Loucy (cell line): ENCODE data around the gene SPOCK2.

Experiments
- EZH2phosphoT487 ChIP-seq: fragments of 200-600 bp; IDR thresholded peaks from 2 replicates; pipeline ENCODE4 v1.6.1; 2018; ENCODE audit warnings: antibody characterized with exemption, mild to moderate bottlenecking, moderate library complexity, borderline replicate concordance
- TF ChIP-seq, protein P1 (sequence below): fragments of 200-600 bp; sonication (generic); conservative IDR thresholded peaks from 2 replicates; pipeline ENCODE4 v1.5.1; 2014; ENCODE audit warnings: mild to moderate bottlenecking, antibody characterized with exemption, low read length

DNA sequence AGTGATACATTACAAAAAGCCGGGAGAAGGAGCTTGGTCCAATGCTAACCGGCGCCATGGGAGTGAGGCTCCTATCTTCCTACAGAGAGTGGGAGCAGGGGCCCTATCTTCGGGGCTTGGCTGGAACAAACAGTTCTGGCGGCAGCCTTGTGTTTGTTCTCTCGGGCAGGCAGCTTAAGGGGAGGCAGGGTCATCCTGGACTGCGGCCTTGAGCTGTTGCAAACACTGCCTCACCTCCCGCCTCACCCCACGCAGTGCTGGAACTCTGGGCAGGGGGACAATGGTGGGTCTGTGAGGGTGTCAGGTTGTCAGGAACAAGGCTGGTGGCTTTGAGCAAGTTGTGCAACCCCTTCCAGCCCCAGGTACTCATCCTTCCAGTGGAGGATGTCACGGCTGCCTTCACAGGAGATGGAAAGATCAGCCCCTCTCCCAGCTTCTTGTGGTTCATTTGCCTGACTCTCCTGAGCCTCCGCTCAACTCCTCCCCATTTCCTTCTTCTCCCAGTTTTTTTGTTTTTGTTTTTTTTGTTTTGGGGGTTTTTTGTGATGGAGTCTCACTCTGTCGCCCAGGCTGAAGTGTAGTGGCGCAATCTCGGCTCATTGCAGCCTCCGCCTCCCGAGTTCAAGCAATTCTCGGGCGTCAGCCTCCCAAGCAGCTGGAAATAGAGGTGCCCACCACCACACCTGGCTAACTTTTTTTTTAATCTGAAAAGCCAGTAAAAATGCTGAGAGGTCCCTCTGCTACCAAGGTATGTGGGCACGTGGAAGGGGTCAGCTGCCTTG, 57.4 kb downstream of the SPOCK2 start:
- no peak for TF ChIP-seq EZH2phosphoT487
- TF ChIP-seq, protein P1, sequence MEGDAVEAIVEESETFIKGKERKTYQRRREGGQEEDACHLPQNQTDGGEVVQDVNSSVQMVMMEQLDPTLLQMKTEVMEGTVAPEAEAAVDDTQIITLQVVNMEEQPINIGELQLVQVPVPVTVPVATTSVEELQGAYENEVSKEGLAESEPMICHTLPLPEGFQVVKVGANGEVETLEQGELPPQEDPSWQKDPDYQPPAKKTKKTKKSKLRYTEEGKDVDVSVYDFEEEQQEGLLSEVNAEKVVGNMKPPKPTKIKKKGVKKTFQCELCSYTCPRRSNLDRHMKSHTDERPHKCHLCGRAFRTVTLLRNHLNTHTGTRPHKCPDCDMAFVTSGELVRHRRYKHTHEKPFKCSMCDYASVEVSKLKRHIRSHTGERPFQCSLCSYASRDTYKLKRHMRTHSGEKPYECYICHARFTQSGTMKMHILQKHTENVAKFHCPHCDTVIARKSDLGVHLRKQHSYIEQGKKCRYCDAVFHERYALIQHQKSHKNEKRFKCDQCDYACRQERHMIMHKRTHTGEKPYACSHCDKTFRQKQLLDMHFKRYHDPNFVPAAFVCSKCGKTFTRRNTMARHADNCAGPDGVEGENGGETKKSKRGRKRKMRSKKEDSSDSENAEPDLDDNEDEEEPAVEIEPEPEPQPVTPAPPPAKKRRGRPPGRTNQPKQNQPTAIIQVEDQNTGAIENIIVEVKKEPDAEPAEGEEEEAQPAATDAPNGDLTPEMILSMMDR = no peak
